Bronchial epithelial cell (primary cell): ENCODE results near the gene ATIC. TPM values are rescaled to one million over a fixed set of nuclear protein-coding genes. Genes with fewer than 3 reads are reported as not detected.

Source experiments
- DNase-seq: peaks from one replicate; pipeline ENCODE4 v3.0.0-alpha.2; 2010; ENCODE audit warnings: low read depth
- FAIRE-seq: peaks from 2 replicates; lab custom pipeline; 2011; peaks lifted over from hg19 to GRCh38; lab: Jason Lieb, UNC
- H3K27me3 ChIP-seq: 2 replicates; pipeline ENCODE4 v1.5.1; 2011; ENCODE audit warnings: low read length; ENCODE audit not compliant: control insufficient read depth, insufficient read depth
- H3K36me3 ChIP-seq: 2 replicates; pipeline ENCODE4 v1.5.1; 2011; ENCODE audit warnings: low read length; ENCODE audit not compliant: control insufficient read depth, insufficient read depth
- H3K4me3 ChIP-seq: 2 replicates; pipeline ENCODE4 v1.5.1; 2011; ENCODE audit warnings: mild to moderate bottlenecking, low read depth, low read length, control low read depth
- CTCF ChIP-seq: IDR thresholded peaks from 2 replicates; pipeline ENCODE4 v1.5.1; 2011; ENCODE audit warnings: mild to moderate bottlenecking, moderate library complexity, low read length, control low read depth, inconsistent platforms; ENCODE audit not compliant: insufficient read depth, severe bottlenecking
- total RNA-seq: library from RNA; depleted of rRNA; stranded (reverse); fragments of >200 nt; gene quantifications from 2 replicates; pipeline ENCODE4 v1.2.1, GENCODE V29; 2014

ATIC gene
- total RNA-seq, 1 donor from 2014 or later: 35.0 TPM

GRCh38 chr2:215280326-215280725, 31.5 kb upstream of the ATIC start:
- TF ChIP-seq CTCF: no peak

GRCh38 chr2:215283221-215283620, 28.6 kb upstream of the ATIC start:
- no peak overlapping the region for H3K4me3 ChIP-seq
- no peaks in the 10 kb centered on the region for H3K36me3 ChIP-seq
- no peaks in the 10 kb centered on the region for H3K27me3 ChIP-seq
- no peak for FAIRE-seq
- TF ChIP-seq CTCF: no peak
- no peak for DNase-seq

More at GRCh38 chr2:215280326-215280725, 31.5 kb upstream of the ATIC start:
- FAIRE-seq: no peak
- DNase-seq: peak; percentile 7
- H3K4me3 ChIP-seq: no peak overlapping the region
- no peaks in the 10 kb centered on the region for H3K27me3 ChIP-seq
- H3K36me3 ChIP-seq: no peaks in the 10 kb centered on the region

GRCh38 chr2:215286309-215286708, 25.6 kb upstream of the ATIC start:
- FAIRE-seq: no peak

GRCh38 chr2:215288112-215288815, 23.6 kb upstream of the ATIC start:
- Histone ChIP-seq H3K4me3 (no peak overlapping the region), H3K27me3 (no peaks in the 10 kb centered on the region), H3K36me3 (no peaks in the 10 kb centered on the region)
- no peak for FAIRE-seq
- no peak for DNase-seq
- TF ChIP-seq CTCF: no peak

More at GRCh38 chr2:215286309-215286708, 25.6 kb upstream of the ATIC start:
- no peak for TF ChIP-seq CTCF
- DNase-seq: no peak
- Histone ChIP-seq H3K27me3 (no peaks in the 10 kb centered on the region), H3K4me3 (no peak overlapping the region), H3K36me3 (no peaks in the 10 kb centered on the region)

- no peak for TF ChIP-seq CTCF
- H3K36me3 ChIP-seq: no peaks in the 10 kb centered on the region
- H3K27me3 ChIP-seq: no peaks in the 10 kb centered on the region
- FAIRE-seq: no peak
- DNase-seq: no peak
- H3K4me3 ChIP-seq: no peak overlapping the region
Measured at GRCh38 chr2:215290980-215291599, 20.8 kb upstream of the ATIC start.
